GM19372 (cell line): ENCODE measurements around the gene RFTN1.
A peak's percentile ranks its signal among the peaks of the same experiment; 100 is the strongest.

Experiments used
- ATAC-seq: cut with Tn5 transposase; IDR thresholded peaks from one replicate; pipeline ENCODE4 v1.9.1; 2021; ENCODE audit warnings: mild to moderate bottlenecking, low read depth, moderate library complexity; ENCODE audit not compliant: unreplicated experiment

RFTN1 gene

GRCh38 chr3:16488637-16489036 is 24.9 kb downstream of the RFTN1 start:
- no peak for ATAC-seq

GRCh38 chr3:16487511-16488175 is 25.9 kb downstream of the RFTN1 start:
- ATAC-seq = no peak

DNA sequence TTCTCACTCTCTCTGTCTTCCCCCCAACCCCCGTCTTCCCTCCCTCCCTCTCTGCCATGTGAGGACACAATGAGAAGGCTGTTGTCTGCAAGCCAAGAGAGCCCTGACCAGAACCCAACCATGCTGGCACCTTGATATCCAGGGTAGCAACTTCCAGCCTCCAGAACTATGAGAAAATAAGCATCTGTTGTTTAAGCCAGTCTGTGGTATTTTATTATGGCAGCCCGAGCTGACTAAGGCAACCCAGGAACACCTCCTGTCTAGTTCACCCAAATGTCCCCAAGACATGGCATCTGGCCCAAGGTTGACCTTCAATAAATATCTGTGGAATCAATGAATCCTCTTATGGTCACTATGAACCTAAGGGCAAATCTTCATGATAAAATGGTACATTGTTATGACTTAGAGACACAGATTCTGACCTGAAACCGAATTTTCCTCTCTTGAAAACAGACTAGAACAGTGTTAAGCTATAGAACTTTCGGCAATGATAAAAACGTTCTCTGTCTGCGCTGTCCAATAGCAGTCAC is 26.5 kb downstream of the RFTN1 start:
- no peak for ATAC-seq

GRCh38 chr3:16486201-16486600 is 27.3 kb downstream of the RFTN1 start:
- ATAC-seq = no peak

GRCh38 chr3:16485395-16485992 is 28.0 kb downstream of the RFTN1 start:
- no peak for ATAC-seq

DNA sequence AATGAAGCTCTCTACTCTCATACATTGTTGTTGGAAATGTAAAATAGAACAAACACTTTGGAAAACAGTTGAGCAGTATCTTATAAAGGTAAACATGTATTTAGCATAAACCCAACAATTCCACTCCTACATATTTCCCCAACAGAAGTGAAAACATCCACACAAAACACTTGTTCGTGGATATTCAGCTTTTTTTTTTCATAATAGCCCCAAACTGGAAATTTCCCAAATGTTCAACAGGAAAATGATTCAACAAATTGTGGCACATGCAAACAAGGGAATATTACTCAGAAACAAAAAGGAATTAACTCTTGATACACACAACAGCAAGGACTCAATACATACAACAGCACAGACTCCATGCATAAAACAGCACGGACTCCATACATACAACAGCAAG is 28.5 kb downstream of the RFTN1 start:
- ATAC-seq = no peak

GRCh38 chr3:16484216-16484615 is 29.3 kb downstream of the RFTN1 start:
- no peak for ATAC-seq

- peak; percentile 68 for ATAC-seq
These were observed 30.5 kb downstream of the RFTN1 start for GRCh38 chr3:16482770-16483531.

GRCh38 chr3:16482194-16482769 is 31.2 kb downstream of the RFTN1 start:
- peak; percentile 11 for ATAC-seq

DNA sequence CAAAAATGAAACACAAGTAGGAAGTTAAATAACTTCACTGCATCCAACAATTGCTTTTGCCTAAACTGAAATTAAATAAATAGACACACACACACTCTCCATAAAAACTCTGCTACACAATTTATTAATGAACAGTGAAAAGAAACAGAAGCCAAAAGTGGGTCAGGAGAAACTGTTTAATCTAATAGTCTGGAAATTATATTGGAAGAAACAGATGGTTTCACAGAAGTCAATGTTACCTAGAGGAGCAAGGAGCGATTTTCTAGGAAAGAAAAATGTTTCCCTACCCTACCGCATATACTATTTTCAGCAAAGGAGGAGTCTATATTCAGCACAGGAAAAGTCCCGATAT is 32.0 kb downstream of the RFTN1 start:
- no peak for ATAC-seq

DNA sequence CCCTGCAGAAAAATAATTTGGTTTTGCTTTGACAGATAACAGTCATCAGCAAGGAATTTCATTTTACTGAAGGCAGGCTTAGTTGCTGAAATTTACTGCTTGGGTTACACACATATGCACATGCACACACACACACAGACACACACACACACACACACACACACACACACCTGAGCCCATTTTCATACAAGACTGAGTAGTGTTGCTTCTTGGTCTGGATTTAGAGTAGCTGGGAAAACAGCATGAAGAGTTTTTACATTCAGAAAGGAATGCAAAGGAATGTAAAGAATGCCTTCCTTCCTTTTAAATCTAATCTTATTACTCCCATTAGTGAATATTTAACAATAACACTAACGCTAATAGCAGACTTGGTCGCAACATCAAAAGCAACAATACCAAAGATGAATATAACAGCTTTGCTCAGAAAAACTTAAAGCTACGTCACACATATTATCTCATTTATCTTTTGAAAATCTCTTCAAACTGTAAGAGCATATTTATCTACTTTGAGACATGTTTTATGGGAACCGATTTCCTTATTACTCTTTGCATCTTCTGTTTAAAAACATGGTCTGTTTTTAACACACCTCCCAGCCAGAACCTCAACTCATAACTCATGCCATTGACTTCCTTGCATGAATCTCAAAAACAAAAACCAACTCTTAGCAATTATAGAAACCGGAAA is 32.5 kb downstream of the RFTN1 start:
- no peak for ATAC-seq

GRCh38 chr3:16478516-16478915 is 35.0 kb downstream of the RFTN1 start:
- ATAC-seq = no peak

DNA sequence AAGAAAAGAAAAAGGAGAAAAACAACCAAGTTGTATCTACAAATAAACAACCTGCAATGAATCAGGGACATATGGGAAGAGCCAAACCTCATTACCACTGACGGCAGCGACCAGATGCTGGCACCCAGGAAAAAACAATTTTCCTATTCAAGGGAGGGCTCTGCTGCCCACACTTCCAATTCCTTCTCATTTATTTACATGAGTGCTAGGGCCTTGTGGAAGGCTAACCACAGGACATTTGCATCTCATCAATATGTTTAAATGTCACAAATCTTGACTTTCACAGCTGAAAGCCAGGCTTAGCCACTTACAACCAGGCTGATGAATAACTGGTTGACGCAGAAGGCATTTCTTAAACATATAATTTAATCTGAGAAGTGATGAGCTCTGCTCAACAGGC is 36.0 kb downstream of the RFTN1 start:
- ATAC-seq = no peak

GRCh38 chr3:16477056-16477455 is 36.4 kb downstream of the RFTN1 start:
- ATAC-seq = no peak

- peak; percentile 42 for ATAC-seq
These were observed 36.9 kb downstream of the RFTN1 start for GRCh38 chr3:16476636-16477035.

GRCh38 chr3:16475766-16476165 is 37.7 kb downstream of the RFTN1 start:
- no peak for ATAC-seq

GRCh38 chr3:16474920-16475319 is 38.6 kb downstream of the RFTN1 start:
- no peak for ATAC-seq

DNA sequence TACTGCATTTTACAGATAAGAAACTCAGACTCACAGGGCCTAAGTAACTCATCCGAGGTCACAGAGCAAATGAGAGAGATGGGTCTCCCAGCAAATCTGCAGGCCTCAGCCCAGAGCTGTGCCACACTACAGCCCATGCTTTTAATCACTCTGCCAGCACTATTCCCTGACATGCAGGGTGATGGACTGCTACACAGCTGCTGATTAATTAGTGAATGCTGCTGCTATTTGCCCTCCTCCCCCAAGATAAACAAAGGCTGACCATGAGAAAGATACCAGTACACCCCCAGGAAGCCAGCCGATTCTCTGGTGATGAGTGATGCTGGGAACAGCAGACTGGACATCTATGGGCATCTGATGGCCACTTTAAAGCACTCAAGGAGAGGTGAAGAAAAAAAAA is 39.3 kb downstream of the RFTN1 start:
- no peak for ATAC-seq

GRCh38 chr3:16472593-16472992 is 40.9 kb downstream of the RFTN1 start:
- no peak for ATAC-seq

DNA sequence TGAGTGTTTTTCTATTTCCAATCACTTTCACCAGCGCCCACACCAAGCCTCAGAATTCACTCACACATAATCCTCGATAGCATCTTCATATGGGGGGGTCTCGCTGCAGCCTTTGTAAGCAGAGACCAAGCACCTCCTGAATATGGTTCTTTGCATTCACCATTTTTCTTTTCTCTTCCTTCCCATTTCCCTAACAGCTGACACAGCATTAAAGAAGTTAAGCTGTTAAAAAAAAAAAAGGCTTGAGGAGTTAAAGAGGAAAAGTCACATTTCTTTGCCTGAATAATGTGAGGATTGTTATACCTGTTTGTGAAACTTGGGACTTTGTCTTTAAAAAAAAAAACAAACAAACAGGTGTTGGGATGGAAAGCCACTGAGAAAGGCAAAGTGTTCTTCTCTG is 41.6 kb downstream of the RFTN1 start:
- ATAC-seq = no peak

DNA sequence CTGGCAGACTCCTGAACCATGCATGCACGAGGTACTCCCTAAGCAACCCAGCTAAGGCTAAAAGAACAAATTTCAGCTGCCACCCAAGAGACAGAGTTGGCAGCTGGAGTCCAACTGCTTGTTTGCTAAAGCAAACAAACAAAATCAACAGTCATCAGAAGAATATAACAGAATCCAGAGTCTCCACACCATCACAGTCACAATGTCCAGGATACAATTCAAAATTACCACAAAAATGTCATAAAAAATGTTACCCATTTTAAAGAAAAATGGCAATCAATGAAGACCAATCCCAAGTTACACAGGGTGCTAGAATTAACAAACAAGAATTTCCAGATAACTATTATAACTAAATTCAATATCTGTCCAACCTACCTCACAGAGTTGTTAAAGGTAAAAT is 42.9 kb downstream of the RFTN1 start:
- no peak for ATAC-seq
